Measurements from ENCODE around the gene TMSB4X. TPM values are rescaled to one million over a fixed set of nuclear protein-coding genes. Genes with fewer than 3 reads are reported as not detected.

Gene TMSB4X
- total and polyA plus RNA-seq, 3 experiments from 2014 or later = 3,415 to 28,788 (median 3,478) TPM

GRCh38 chrX:12981880-12982279, 7.0 kb downstream of the TMSB4X start:
- Histone ChIP-seq H3K36me3 (ENCODE audit: insufficient read depth, low read length) (peaks cover 10% of the 10 kb centered on the region), H3K27ac (ENCODE audit: low read depth, low read length) (peak overlapping the region; percentile 16), H3K9me3 (ENCODE audit: low read length) (no peaks in the 10 kb centered on the region), H3K4me1 (ENCODE audit: insufficient read depth, low read length) (peaks cover 83% of the 10 kb centered on the region), H3K4me3 (ENCODE audit: low read length) (no peak overlapping the region), H3K27me3 (ENCODE audit: insufficient read depth, low read length, poor library complexity, severe bottlenecking) (no peaks in the 10 kb centered on the region)
- peak in 2 of 5 donors; percentile 49 to 51 for DNase-seq
- Mint-ChIP-seq H3K36me3 (peaks cover 13 to 19% (median 17%) of the 10 kb centered on the region in 3 donors), H3K27ac (peak overlapping the region; percentile 84 to 99 (median 94)), H3K27me3 (peaks cover 0 to 13% of the 10 kb centered on the region in 2 donors), H3K4me3 (peak overlapping the region; percentile 52 to 86 (median 71)), H3K9me3 (peaks cover 0 to 2% (median 0%) of the 10 kb centered on the region in 5 donors), H3K4me1 (peaks cover 78 to 96% (median 87%) of the 10 kb centered on the region in 3 donors)
- ChIA-PET POLR2A (interaction anchor here (0.7 to 1.6 kb wide), 2 partner anchors 29 to 32 kb away, joined by 3 to 4 read pairs; no protein-coding TSS in a partner anchor), CTCF (interaction anchor here (16.4 kb wide), 1 partner anchor 34 kb away, joined by 224 read pairs; no protein-coding TSS in a partner anchor)

DNA sequence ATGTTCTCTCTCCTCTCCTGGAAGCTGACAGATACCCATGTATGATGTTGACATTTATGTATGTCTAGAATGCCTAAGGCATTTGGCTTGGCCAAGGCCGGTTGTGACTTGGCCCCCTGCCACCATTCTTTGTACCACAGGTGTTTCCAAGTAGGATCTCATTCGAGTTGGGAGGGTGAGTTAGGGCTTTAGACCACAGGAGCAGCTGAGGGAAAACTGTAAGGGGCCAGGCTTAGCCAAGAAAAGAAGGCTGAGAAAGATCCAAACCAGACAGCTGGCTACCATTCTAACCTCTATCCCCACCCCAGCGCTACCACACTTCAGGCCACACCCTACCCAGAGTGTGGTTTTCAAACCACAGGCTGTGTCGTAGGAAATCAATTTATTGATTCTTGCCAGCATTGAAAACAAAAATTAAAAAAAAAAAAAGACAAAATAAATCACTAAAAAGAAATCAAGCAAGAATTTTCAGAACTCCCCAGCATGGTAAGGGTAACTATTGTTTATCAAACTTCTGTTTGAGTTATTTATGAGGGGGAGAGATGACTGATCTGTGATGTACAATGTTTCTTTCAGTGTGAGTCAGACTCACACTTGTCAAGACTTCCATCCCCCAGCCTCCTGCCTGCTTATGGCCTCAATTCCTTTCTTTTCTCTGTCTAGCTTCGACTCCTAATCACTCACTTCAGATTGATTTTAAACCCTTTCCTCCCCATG, 9.9 kb downstream of the TMSB4X start:
- peaks cover 0 to 9% of the 10 kb centered on the region in 2 donors for H3K27me3 Mint-ChIP-seq
- ChIA-PET CTCF (interaction anchor here (0.7 to 2.5 kb wide), 5 partner anchors 14 to 503 kb away, joined by 3 to 9 read pairs (median 3); no protein-coding TSS in a partner anchor), POLR2A (interaction anchor here (0.6 to 1.9 kb wide), 9 partner anchors 8 to 107 kb away, joined by 3 to 5 read pairs (median 3); no protein-coding TSS in a partner anchor)
- H3K27ac Mint-ChIP-seq = peak overlapping the region; percentile 92 to 98 (median 96)
- H3K27me3 ChIP-seq (ENCODE audit: insufficient read depth, low read length, poor library complexity, severe bottlenecking) = no peaks in the 10 kb centered on the region
- peak in 4 of 5 donors; percentile 20 to 70 (median 65) for DNase-seq
- peaks cover 64 to 79% (median 70%) of the 10 kb centered on the region in 3 donors for H3K4me1 Mint-ChIP-seq
- H3K36me3 Mint-ChIP-seq = peaks cover 0 to 7% (median 3%) of the 10 kb centered on the region in 3 donors
- peak overlapping the region; percentile 38 for H3K27ac ChIP-seq (ENCODE audit: low read depth, low read length)
- peak overlapping the region; percentile 49 for H3K4me3 ChIP-seq (ENCODE audit: low read length)
- H3K9me3 Mint-ChIP-seq = no peaks in the 10 kb centered on the region
- H3K9me3 ChIP-seq (ENCODE audit: low read length) = no peaks in the 10 kb centered on the region
- H3K36me3 ChIP-seq (ENCODE audit: insufficient read depth, low read length) = no peaks in the 10 kb centered on the region
- H3K4me3 Mint-ChIP-seq = peak overlapping the region; percentile 44 to 87 (median 67)
- H3K4me1 ChIP-seq (ENCODE audit: insufficient read depth, low read length) = peaks cover 75% of the 10 kb centered on the region

- POLR2A ChIA-PET = interaction anchor here (0.6 to 1.9 kb wide), 7 partner anchors 11 to 107 kb away, joined by 3 to 5 read pairs (median 4); no protein-coding TSS in a partner anchor
- Mint-ChIP-seq H3K36me3 (peaks cover 0 to 7% (median 3%) of the 10 kb centered on the region in 3 donors), H3K27me3 (peaks cover 0 to 9% of the 10 kb centered on the region in 2 donors), H3K9me3 (no peaks in the 10 kb centered on the region), H3K27ac (peak overlapping the region; percentile 92 to 98 (median 96)), H3K4me3 (peak overlapping the region; percentile 44 to 87 (median 67)), H3K4me1 (peaks cover 61 to 75% (median 66%) of the 10 kb centered on the region in 3 donors)
- H3K4me3 ChIP-seq (ENCODE audit: low read length) = peak overlapping the region; percentile 22
- CTCF ChIA-PET = interaction anchor here (0.8 to 2.5 kb wide), 4 partner anchors 10 to 502 kb away, joined by 3 to 9 read pairs (median 3); partner anchors contain the start of gene TMSB4X
- H3K27ac ChIP-seq (ENCODE audit: low read depth, low read length) = peak overlapping the region; percentile 38
- H3K9me3 ChIP-seq (ENCODE audit: low read length) = no peaks in the 10 kb centered on the region
- H3K36me3 ChIP-seq (ENCODE audit: insufficient read depth, low read length) = no peaks in the 10 kb centered on the region
- DNase-seq = no peak
- no peaks in the 10 kb centered on the region for H3K27me3 ChIP-seq (ENCODE audit: insufficient read depth, low read length, poor library complexity, severe bottlenecking)
- H3K4me1 ChIP-seq (ENCODE audit: insufficient read depth, low read length) = peaks cover 70% of the 10 kb centered on the region
Observed at GRCh38 chrX:12985331-12985730, 10.4 kb downstream of the TMSB4X start.

DNA sequence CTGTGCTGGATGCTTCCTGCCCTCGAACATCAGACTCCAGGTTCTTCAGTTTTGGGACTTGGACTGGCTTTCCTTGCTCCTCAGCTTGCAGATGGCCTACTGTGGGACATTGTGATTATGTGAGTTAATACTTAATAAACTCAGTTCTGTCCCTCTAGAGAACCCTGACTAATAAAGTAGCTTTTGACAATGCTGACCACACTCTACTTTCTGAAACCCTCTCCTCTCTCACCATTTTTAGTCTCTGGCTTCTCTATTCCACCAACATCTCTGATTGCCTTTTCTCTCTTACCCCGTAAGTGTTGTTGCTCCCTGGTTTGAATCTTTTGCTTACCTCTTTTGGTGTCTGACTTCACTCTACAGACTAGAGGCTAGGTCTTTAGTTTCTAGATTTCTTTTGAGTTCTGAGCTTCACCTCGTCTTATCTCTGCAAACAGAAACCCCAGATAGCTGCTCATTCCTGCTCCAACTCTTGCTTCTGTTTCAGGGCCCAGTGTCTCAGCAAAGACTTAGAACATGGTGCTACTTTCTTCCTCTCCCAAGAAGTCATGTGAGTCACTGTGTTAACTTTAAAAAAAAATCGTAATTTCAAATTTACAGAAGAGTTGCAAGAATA, 11.4 kb downstream of the TMSB4X start:
- peak overlapping the region; percentile 35 to 96 (median 90) for H3K27ac Mint-ChIP-seq
- Histone ChIP-seq H3K27me3 (ENCODE audit: insufficient read depth, low read length, poor library complexity, severe bottlenecking) (no peaks in the 10 kb centered on the region), H3K4me1 (ENCODE audit: insufficient read depth, low read length) (peaks cover 61% of the 10 kb centered on the region), H3K4me3 (ENCODE audit: low read length) (no peak overlapping the region), H3K36me3 (ENCODE audit: insufficient read depth, low read length) (no peaks in the 10 kb centered on the region), H3K9me3 (ENCODE audit: low read length) (no peaks in the 10 kb centered on the region), H3K27ac (ENCODE audit: low read depth, low read length) (no peak overlapping the region)
- no peaks in the 10 kb centered on the region for H3K9me3 Mint-ChIP-seq
- H3K36me3 Mint-ChIP-seq = peaks cover 0 to 7% (median 3%) of the 10 kb centered on the region in 3 donors
- DNase-seq = no peak
- H3K27me3 Mint-ChIP-seq = peaks cover 0 to 10% of the 10 kb centered on the region in 2 donors
- H3K4me3 Mint-ChIP-seq = peak overlapping the region in 6 of 7 donors; percentile 6 to 64 (median 20)
- ChIA-PET CTCF (interaction anchor here (0.9 to 2.5 kb wide), 3 partner anchors 11 to 40 kb away, joined by 3 to 9 read pairs (median 3); partner anchors contain the start of gene TMSB4X), POLR2A (interaction anchor here (0.7 to 1.9 kb wide), 4 partner anchors 10 to 101 kb away, joined by 4 to 5 read pairs (median 4); no protein-coding TSS in a partner anchor)
- peaks cover 56 to 72% (median 59%) of the 10 kb centered on the region in 3 donors for H3K4me1 Mint-ChIP-seq

- H3K27me3 Mint-ChIP-seq = peaks cover 0 to 10% of the 10 kb centered on the region in 2 donors
- Histone ChIP-seq H3K27me3 (ENCODE audit: insufficient read depth, low read length, poor library complexity, severe bottlenecking) (no peaks in the 10 kb centered on the region), H3K4me3 (ENCODE audit: low read length) (no peak overlapping the region), H3K36me3 (ENCODE audit: insufficient read depth, low read length) (no peaks in the 10 kb centered on the region), H3K9me3 (ENCODE audit: low read length) (no peaks in the 10 kb centered on the region), H3K4me1 (ENCODE audit: insufficient read depth, low read length) (peaks cover 55% of the 10 kb centered on the region), H3K27ac (ENCODE audit: low read depth, low read length) (no peak overlapping the region)
- no peaks in the 10 kb centered on the region for H3K9me3 Mint-ChIP-seq
- H3K4me3 Mint-ChIP-seq = peak overlapping the region in 3 of 7 donors; percentile 14 to 64 (median 52)
- peaks cover 0 to 7% (median 3%) of the 10 kb centered on the region in 3 donors for H3K36me3 Mint-ChIP-seq
- POLR2A ChIA-PET = interaction anchor here (1.5 kb wide), 1 partner anchor 9 kb away, joined by 4 read pairs; no protein-coding TSS in a partner anchor
- no peak for DNase-seq
- H3K27ac Mint-ChIP-seq = peak overlapping the region in 7 of 8 donors; percentile 4 to 96 (median 85)
- CTCF ChIA-PET = interaction anchor here (0.9 to 2.5 kb wide), 2 partner anchors 12 to 40 kb away, joined by 3 to 9 read pairs; no protein-coding TSS in a partner anchor
- H3K4me1 Mint-ChIP-seq = peaks cover 54 to 71% (median 57%) of the 10 kb centered on the region in 3 donors
Observed at GRCh38 chrX:12986886-12987285, 12.0 kb downstream of the TMSB4X start.

DNA sequence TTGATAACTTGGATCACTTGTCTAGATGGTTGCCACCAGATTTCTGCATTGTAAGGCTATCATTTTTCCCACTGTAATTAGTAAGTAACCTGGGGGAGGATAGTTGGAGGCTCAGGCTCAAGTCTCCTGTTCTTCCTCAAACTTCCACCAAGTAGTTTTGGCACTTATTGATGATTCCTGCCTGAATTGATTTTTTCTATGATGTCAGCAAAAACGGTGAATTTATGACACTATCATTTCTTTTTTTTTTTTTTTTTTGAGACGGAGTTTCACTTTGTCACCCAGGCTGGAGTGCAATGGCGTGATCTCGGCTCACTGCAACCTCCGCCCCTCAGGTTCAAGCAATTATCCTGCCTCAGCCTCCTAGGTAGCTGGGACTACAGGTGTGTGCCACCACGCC, 12.4 kb downstream of the TMSB4X start:
- no peak overlapping the region for H3K4me3 ChIP-seq (ENCODE audit: low read length)
- peaks cover 50% of the 10 kb centered on the region for H3K4me1 ChIP-seq (ENCODE audit: insufficient read depth, low read length)
- no peaks in the 10 kb centered on the region for H3K36me3 ChIP-seq (ENCODE audit: insufficient read depth, low read length)
- POLR2A ChIA-PET = no interaction called here
- CTCF ChIA-PET = interaction anchor here (0.9 kb wide), 1 partner anchor 41 kb away, joined by 3 read pairs; no protein-coding TSS in a partner anchor
- H3K27me3 ChIP-seq (ENCODE audit: insufficient read depth, low read length, poor library complexity, severe bottlenecking) = no peaks in the 10 kb centered on the region
- peak overlapping the region in 4 of 8 donors; percentile 4 to 85 (median 27) for H3K27ac Mint-ChIP-seq
- no peak overlapping the region for H3K27ac ChIP-seq (ENCODE audit: low read depth, low read length)
- DNase-seq = no peak
- peaks cover 50 to 66% (median 53%) of the 10 kb centered on the region in 3 donors for H3K4me1 Mint-ChIP-seq
- H3K27me3 Mint-ChIP-seq = peaks cover 0 to 10% of the 10 kb centered on the region in 2 donors
- H3K9me3 ChIP-seq (ENCODE audit: low read length) = no peaks in the 10 kb centered on the region
- no peak overlapping the region for H3K4me3 Mint-ChIP-seq
- H3K9me3 Mint-ChIP-seq = no peaks in the 10 kb centered on the region
- H3K36me3 Mint-ChIP-seq = peaks cover 0 to 7% (median 3%) of the 10 kb centered on the region in 3 donors

GRCh38 chrX:12987900-12988594, 13.1 kb downstream of the TMSB4X start:
- Histone ChIP-seq H3K4me3 (ENCODE audit: low read length) (no peak overlapping the region), H3K27me3 (ENCODE audit: insufficient read depth, low read length, poor library complexity, severe bottlenecking) (no peaks in the 10 kb centered on the region), H3K4me1 (ENCODE audit: insufficient read depth, low read length) (peaks cover 45% of the 10 kb centered on the region), H3K36me3 (ENCODE audit: insufficient read depth, low read length) (no peaks in the 10 kb centered on the region), H3K9me3 (ENCODE audit: low read length) (no peaks in the 10 kb centered on the region), H3K27ac (ENCODE audit: low read depth, low read length) (no peak overlapping the region)
- peaks cover 0 to 7% (median 3%) of the 10 kb centered on the region in 3 donors for H3K36me3 Mint-ChIP-seq
- CTCF ChIA-PET = no interaction called here
- no peak overlapping the region for H3K27ac Mint-ChIP-seq
- H3K27me3 Mint-ChIP-seq = peaks cover 0 to 10% of the 10 kb centered on the region in 2 donors
- no peak for DNase-seq
- POLR2A ChIA-PET = no interaction called here
- no peak overlapping the region for H3K4me3 Mint-ChIP-seq
- no peaks in the 10 kb centered on the region for H3K9me3 Mint-ChIP-seq
- peaks cover 45 to 66% (median 52%) of the 10 kb centered on the region in 3 donors for H3K4me1 Mint-ChIP-seq

Data from CD8-positive, alpha-beta memory T cell (primary cell).